Measurements from ENCODE around the gene RPAP3.

Gene RPAP3

GRCh38 chr12:47736877-47737676, 31.2 kb upstream of the RPAP3 start:
- Histone ChIP-seq H3K9me3 (no peaks in the 10 kb centered on the region), H3K27ac (peak overlapping the region; percentile 82 to 84), H3K4me1 (peaks cover 13 to 50% (median 45%) of the 10 kb centered on the region in 4 donors), H3K4me3 (peak overlapping the region in 1 of 2 donors; percentile 19), H3K36me3 (peaks cover 0 to 13% (median 0%) of the 10 kb centered on the region in 3 donors), H3K27me3 (no peaks in the 10 kb centered on the region)
- peak; percentile 92 to 99 for DNase-seq
- intact Hi-C loops (cut with DNase I; ENCODE audit: low total_unique reads), result no loop called here
- no peak for TF ChIP-seq CTCF (IDR thresholded peaks at IDR 0.05)

GRCh38 chr12:47736216-47736615, 30.4 kb upstream of the RPAP3 start:
- no peaks in the 10 kb centered on the region for H3K27me3 ChIP-seq
- no peak for DNase-seq
- H3K4me1 ChIP-seq, result peaks cover 13 to 42% (median 39%) of the 10 kb centered on the region in 4 donors

GRCh38 chr12:47735649-47736048, 29.8 kb upstream of the RPAP3 start:
- no peak for TF ChIP-seq CTCF (IDR thresholded peaks at IDR 0.05)
- peaks cover 13 to 36% (median 35%) of the 10 kb centered on the region in 4 donors for H3K4me1 ChIP-seq
- H3K27ac ChIP-seq, result peak overlapping the region; percentile 82 to 84

More at GRCh38 chr12:47736216-47736615, 30.4 kb upstream of the RPAP3 start:
- Histone ChIP-seq H3K4me3 (no peak overlapping the region), H3K27ac (peak overlapping the region; percentile 82 to 84), H3K36me3 (peaks cover 0 to 13% (median 0%) of the 10 kb centered on the region in 3 donors), H3K9me3 (no peaks in the 10 kb centered on the region)
- TF ChIP-seq CTCF (IDR thresholded peaks at IDR 0.05), result no peak
- intact Hi-C loops (cut with DNase I; ENCODE audit: low total_unique reads), result no loop called here

GRCh38 chr12:47734725-47735480, 29.1 kb upstream of the RPAP3 start:
- Histone ChIP-seq H3K36me3 (peaks cover 0 to 10% (median 0%) of the 10 kb centered on the region in 3 donors), H3K27me3 (no peaks in the 10 kb centered on the region), H3K4me3 (no peak overlapping the region), H3K4me1 (peaks cover 13 to 35% (median 33%) of the 10 kb centered on the region in 4 donors), H3K9me3 (no peaks in the 10 kb centered on the region), H3K27ac (peak overlapping the region; percentile 82 to 84)
- intact Hi-C loops (cut with DNase I; ENCODE audit: low total_unique reads), result no loop called here
- DNase-seq, result no peak
- no peak for TF ChIP-seq CTCF (IDR thresholded peaks at IDR 0.05)

More at GRCh38 chr12:47735649-47736048, 29.8 kb upstream of the RPAP3 start:
- intact Hi-C loops (cut with DNase I; ENCODE audit: low total_unique reads), result no loop called here
- H3K27me3 ChIP-seq, result no peaks in the 10 kb centered on the region
- no peaks in the 10 kb centered on the region for H3K9me3 ChIP-seq
- peaks cover 0 to 13% (median 0%) of the 10 kb centered on the region in 3 donors for H3K36me3 ChIP-seq
- H3K4me3 ChIP-seq, result no peak overlapping the region
- no peak for DNase-seq

- Histone ChIP-seq H3K27me3 (no peaks in the 10 kb centered on the region), H3K9me3 (no peaks in the 10 kb centered on the region), H3K27ac (no peak overlapping the region), H3K4me3 (no peak overlapping the region), H3K36me3 (no peaks in the 10 kb centered on the region), H3K4me1 (peaks cover 13 to 31% (median 31%) of the 10 kb centered on the region in 4 donors)
- no peak for DNase-seq
- intact Hi-C loops (cut with DNase I; ENCODE audit: low total_unique reads), result no loop called here
- no peak for TF ChIP-seq CTCF (IDR thresholded peaks at IDR 0.05)
Measured at GRCh38 chr12:47733142-47733541, 27.3 kb upstream of the RPAP3 start.
